Cardiac muscle cell (in vitro differentiated cells and primary cell): ENCODE data around the gene CRACR2A. TPM values are rescaled to one million over a fixed set of nuclear protein-coding genes. Genes with fewer than 3 reads are reported as not detected.
A peak's percentile ranks its signal among the peaks of the same experiment; 100 is the strongest.

Experiments
- DNase-seq, 2 donors: peaks; one replicate each; pipeline versions ENCODE4 v3.0.0 to v3.0.0-alpha.2; 2010 to 2017; ENCODE audit warnings: low read depth in 1 of 2, low spot score in 1 of 2
- H3K27ac ChIP-seq: fragments of 200-600 bp; sonication (generic); 2 replicates; pipeline ENCODE4 v1.5.1; 2016
- H3K27me3 ChIP-seq: fragments of 200-600 bp; sonication (generic); 2 replicates; pipeline ENCODE4 v1.6.0; 2016; ENCODE audit warnings: control low read depth
- H3K36me3 ChIP-seq: fragments of 200-600 bp; sonication (generic); 2 replicates; pipeline ENCODE4 v1.5.1; 2016; ENCODE audit warnings: control low read depth
- H3K4me1 ChIP-seq: fragments of 200-600 bp; sonication (generic); 2 replicates; pipeline ENCODE4 v1.8.1; 2017; ENCODE audit warnings: low read depth, mild to moderate bottlenecking, mixed run types
- H3K4me3 ChIP-seq: fragments of 200-600 bp; sonication (generic); 2 replicates; pipeline ENCODE4 v1.5.1; 2016; ENCODE audit warnings: mild to moderate bottlenecking
- H3K9me3 ChIP-seq: fragments of 200-600 bp; sonication (generic); 2 replicates; pipeline ENCODE4 v1.5.1; 2017; ENCODE audit warnings: low read depth, mild to moderate bottlenecking, control low read depth
- CTCF ChIP-seq: IDR thresholded peaks from 2 replicates; pipeline ENCODE4 v1.5.1; 2012; ENCODE audit warnings: low read depth, mild to moderate bottlenecking, low read length
- polyA plus RNA-seq: library from polyadenylated mRNA; unstranded; fragments of >200 nt; fragmentation: Nextera tagmentation; extraction: Ambion mirVana; gene quantifications from 2 replicates; pipeline ENCODE4 v1.2.1, GENCODE V29; 2016
- total RNA-seq: library from RNA; depleted of rRNA; stranded (reverse); fragments of >200 nt; gene quantifications from 2 replicates; pipeline ENCODE4 v1.2.3, GENCODE V29; 2016

CRACR2A gene
- total and polyA plus RNA-seq, 2 experiments from 2014 or later, result 1.3 TPM; not detected in 1

- TF ChIP-seq CTCF, result no peak
- DNase-seq, result no peak
- Histone ChIP-seq H3K27me3 (no peaks in the 10 kb centered on the region), H3K4me3 (no peak overlapping the region), H3K9me3 (no peaks in the 10 kb centered on the region), H3K4me1 (peaks cover 26% of the 10 kb centered on the region), H3K27ac (no peak overlapping the region), H3K36me3 (no peaks in the 10 kb centered on the region)
These were observed 71.3 kb downstream of the CRACR2A start for GRCh38 chr12:3681595-3682061.

GRCh38 chr12:3680919-3681594, 71.9 kb downstream of the CRACR2A start:
- DNase-seq, result peak; percentile 59 to 69
- H3K4me1 ChIP-seq, result peaks cover 26% of the 10 kb centered on the region
- H3K4me3 ChIP-seq, result no peak overlapping the region
- TF ChIP-seq CTCF, result peak; percentile 31
- H3K27ac ChIP-seq, result no peak overlapping the region
- H3K9me3 ChIP-seq, result no peaks in the 10 kb centered on the region
- H3K36me3 ChIP-seq, result no peaks in the 10 kb centered on the region
- H3K27me3 ChIP-seq, result no peaks in the 10 kb centered on the region

- no peak for TF ChIP-seq CTCF
- Histone ChIP-seq H3K4me1 (peaks cover 13% of the 10 kb centered on the region), H3K4me3 (no peak overlapping the region), H3K27me3 (no peaks in the 10 kb centered on the region), H3K9me3 (no peaks in the 10 kb centered on the region), H3K27ac (no peak overlapping the region), H3K36me3 (no peaks in the 10 kb centered on the region)
- DNase-seq, result no peak
These were observed 73.1 kb downstream of the CRACR2A start for GRCh38 chr12:3679831-3680230.

- peaks cover 11% of the 10 kb centered on the region for H3K4me1 ChIP-seq
- no peaks in the 10 kb centered on the region for H3K9me3 ChIP-seq
- no peaks in the 10 kb centered on the region for H3K36me3 ChIP-seq
- H3K27ac ChIP-seq, result no peak overlapping the region
- DNase-seq, result no peak
- no peak overlapping the region for H3K4me3 ChIP-seq
- no peaks in the 10 kb centered on the region for H3K27me3 ChIP-seq
- TF ChIP-seq CTCF, result no peak
These were observed 75.3 kb downstream of the CRACR2A start for GRCh38 chr12:3677609-3678008.

- no peak overlapping the region for H3K27ac ChIP-seq
- DNase-seq, result no peak
- H3K4me1 ChIP-seq, result peaks cover 26% of the 10 kb centered on the region
- TF ChIP-seq CTCF, result no peak
- no peaks in the 10 kb centered on the region for H3K9me3 ChIP-seq
- H3K36me3 ChIP-seq, result no peaks in the 10 kb centered on the region
- H3K4me3 ChIP-seq, result no peak overlapping the region
- no peaks in the 10 kb centered on the region for H3K27me3 ChIP-seq
These were observed 78.8 kb downstream of the CRACR2A start for GRCh38 chr12:3673981-3674708.
